Mononuclear cell (primary cell): ENCODE measurements around the gene GPR158. TPM values are rescaled to one million over a fixed set of nuclear protein-coding genes. Genes with fewer than 3 reads are reported as not detected.

ENCODE experiments used
- H3K27me3 ChIP-seq: 2 replicates; pipeline ENCODE4 v1.6.0; 2011; ENCODE audit warnings: low read length, control low read depth; ENCODE audit not compliant: insufficient read depth
- H3K4me1 ChIP-seq: 2 replicates; pipeline ENCODE4 v1.5.1; 2011; ENCODE audit warnings: mild to moderate bottlenecking, low read length, control low read depth; ENCODE audit not compliant: insufficient read depth
- H3K4me3 ChIP-seq: 2 replicates; pipeline ENCODE4 v1.5.1; 2011; ENCODE audit warnings: mild to moderate bottlenecking, low read length, moderate library complexity
- H3K9me3 ChIP-seq: 2 replicates; pipeline ENCODE4 v1.5.1; 2011; ENCODE audit warnings: low read depth, mild to moderate bottlenecking, control low read depth, low read length
- total RNA-seq: library from RNA; depleted of rRNA; stranded (reverse); fragments of >200 nt; gene quantifications from one replicate; pipeline ENCODE4 v1.2.3, GENCODE V29; 2012

The GPR158 gene
- total RNA-seq, 1 donor: under 0.01 TPM

GRCh38 chr10:25633542-25633941 is 458.7 kb downstream of the GPR158 start:
- no peaks in the 10 kb centered on the region for H3K27me3 ChIP-seq
- no peaks in the 10 kb centered on the region for H3K9me3 ChIP-seq
- no peaks in the 10 kb centered on the region for H3K4me1 ChIP-seq
- no peak overlapping the region for H3K4me3 ChIP-seq

GRCh38 chr10:25639646-25640045 is 464.8 kb downstream of the GPR158 start:
- Histone ChIP-seq H3K4me3 (no peak overlapping the region), H3K9me3 (no peaks in the 10 kb centered on the region), H3K4me1 (no peaks in the 10 kb centered on the region), H3K27me3 (no peaks in the 10 kb centered on the region)

- H3K4me3 ChIP-seq: no peak overlapping the region
- no peaks in the 10 kb centered on the region for H3K9me3 ChIP-seq
- H3K27me3 ChIP-seq: no peaks in the 10 kb centered on the region
- H3K4me1 ChIP-seq: no peaks in the 10 kb centered on the region
These were observed 466.8 kb downstream of the GPR158 start for GRCh38 chr10:25641595-25641994.

- H3K4me1 ChIP-seq: no peaks in the 10 kb centered on the region
- no peaks in the 10 kb centered on the region for H3K27me3 ChIP-seq
- H3K4me3 ChIP-seq: no peak overlapping the region
- H3K9me3 ChIP-seq: no peaks in the 10 kb centered on the region
These were observed 467.9 kb downstream of the GPR158 start for GRCh38 chr10:25642721-25643120.

- no peaks in the 10 kb centered on the region for H3K27me3 ChIP-seq
- no peaks in the 10 kb centered on the region for H3K4me1 ChIP-seq
- H3K9me3 ChIP-seq: no peaks in the 10 kb centered on the region
- no peak overlapping the region for H3K4me3 ChIP-seq
These were observed 471.6 kb downstream of the GPR158 start for GRCh38 chr10:25646371-25646770.

GRCh38 chr10:25651534-25651933 is 476.7 kb downstream of the GPR158 start:
- no peaks in the 10 kb centered on the region for H3K27me3 ChIP-seq
- no peaks in the 10 kb centered on the region for H3K9me3 ChIP-seq
- H3K4me1 ChIP-seq: no peaks in the 10 kb centered on the region
- no peak overlapping the region for H3K4me3 ChIP-seq

Other genes with a start within 250 kb of the GPR158 start
- gene PRTFDC1, start 222.4 kb upstream of the GPR158 start, total RNA-seq: 3.0 TPM
- 10.0 TPM for gene ENKUR, start 158.8 kb upstream of the GPR158 start, total RNA-seq
- 0.31 TPM for gene THNSL1, start 158.4 kb upstream of the GPR158 start, total RNA-seq